ENCODE results near the gene CADPS.

DNA sequence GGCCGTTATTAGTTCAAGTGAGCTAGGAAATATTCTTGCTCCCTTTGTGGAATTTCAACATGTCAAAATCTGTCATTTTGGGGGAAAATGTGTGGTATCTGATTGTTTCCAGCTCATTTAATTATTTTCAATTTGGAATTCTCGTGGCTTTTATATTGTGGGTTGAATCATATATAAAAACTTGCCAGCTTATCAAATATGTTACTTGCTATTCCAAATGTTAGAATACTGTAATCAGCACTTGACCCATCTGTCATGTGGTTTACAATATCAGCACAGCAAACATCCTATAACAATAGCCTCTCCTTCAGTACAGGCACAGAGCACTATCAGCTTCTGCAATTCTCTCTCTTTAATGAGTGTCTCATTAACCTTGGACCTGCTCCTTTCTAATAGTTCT, 371.7 kb downstream of the CADPS start:
- TF ChIP-seq, protein P1, sequence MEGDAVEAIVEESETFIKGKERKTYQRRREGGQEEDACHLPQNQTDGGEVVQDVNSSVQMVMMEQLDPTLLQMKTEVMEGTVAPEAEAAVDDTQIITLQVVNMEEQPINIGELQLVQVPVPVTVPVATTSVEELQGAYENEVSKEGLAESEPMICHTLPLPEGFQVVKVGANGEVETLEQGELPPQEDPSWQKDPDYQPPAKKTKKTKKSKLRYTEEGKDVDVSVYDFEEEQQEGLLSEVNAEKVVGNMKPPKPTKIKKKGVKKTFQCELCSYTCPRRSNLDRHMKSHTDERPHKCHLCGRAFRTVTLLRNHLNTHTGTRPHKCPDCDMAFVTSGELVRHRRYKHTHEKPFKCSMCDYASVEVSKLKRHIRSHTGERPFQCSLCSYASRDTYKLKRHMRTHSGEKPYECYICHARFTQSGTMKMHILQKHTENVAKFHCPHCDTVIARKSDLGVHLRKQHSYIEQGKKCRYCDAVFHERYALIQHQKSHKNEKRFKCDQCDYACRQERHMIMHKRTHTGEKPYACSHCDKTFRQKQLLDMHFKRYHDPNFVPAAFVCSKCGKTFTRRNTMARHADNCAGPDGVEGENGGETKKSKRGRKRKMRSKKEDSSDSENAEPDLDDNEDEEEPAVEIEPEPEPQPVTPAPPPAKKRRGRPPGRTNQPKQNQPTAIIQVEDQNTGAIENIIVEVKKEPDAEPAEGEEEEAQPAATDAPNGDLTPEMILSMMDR (IDR thresholded peaks at IDR 0.05) = no peak
- TF ChIP-seq MXI1 (IDR thresholded peaks at IDR 0.05; ENCODE audit: low read depth, low read length) = no peak

All from SK-N-SH (cell line).